ENCODE results near the gene U2AF1L4. TPM values are rescaled to one million over a fixed set of nuclear protein-coding genes. Genes with fewer than 3 reads are reported as not detected.

U2AF1L4 gene
- polyA plus RNA-seq, 3 donors, result 6.2 to 140 (median 8.7) TPM

DNA sequence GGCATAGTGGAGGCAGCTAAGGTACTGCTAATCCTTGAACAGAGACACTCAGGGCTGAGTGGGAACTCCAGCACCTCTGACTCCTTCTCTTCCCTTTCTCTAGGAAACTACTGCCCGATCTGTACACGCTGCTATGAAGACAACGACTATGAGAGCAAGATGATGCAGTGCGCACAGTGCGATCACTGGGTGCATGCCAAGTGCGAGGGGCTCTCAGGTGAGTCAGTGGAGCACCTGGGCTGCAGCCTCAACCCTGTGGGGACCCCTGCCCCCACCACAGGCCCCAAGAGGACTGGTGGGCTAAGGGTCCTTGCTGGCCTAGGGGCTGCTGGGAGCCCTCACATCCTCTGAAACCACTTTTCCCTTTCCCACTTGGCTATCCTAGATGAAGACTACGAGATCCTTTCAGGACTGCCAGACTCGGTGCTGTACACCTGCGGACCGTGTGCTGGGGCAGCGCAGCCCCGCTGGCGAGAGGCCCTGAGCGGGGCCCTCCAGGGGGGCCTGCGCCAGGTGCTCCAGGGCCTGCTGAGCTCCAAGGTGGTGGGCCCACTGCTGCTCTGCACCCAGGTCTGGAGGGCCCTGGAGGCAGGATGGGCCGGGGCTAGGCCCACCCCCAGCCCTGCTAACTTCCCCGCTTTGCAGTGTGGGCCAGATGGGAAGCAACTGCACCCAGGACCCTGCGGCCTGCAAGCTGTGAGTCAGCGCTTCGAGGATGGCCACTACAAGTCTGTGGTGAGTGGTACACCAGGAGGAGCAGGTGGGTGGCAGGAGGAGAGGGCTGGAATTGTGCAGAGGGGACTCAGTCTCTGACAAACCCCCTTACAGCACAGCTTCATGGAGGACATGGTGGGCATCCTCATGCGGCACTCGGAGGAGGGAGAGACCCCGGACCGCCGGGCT lies 17.9 kb downstream of the U2AF1L4 start:
- Histone ChIP-seq H3K4me3 (replicated peaks in 1 of 3; ENCODE audit: low read depth in 2 of 3, low read length in 3 of 3) (no peak overlapping the region), H3K36me3 (replicated peaks in 1 of 2; ENCODE audit: control insufficient read depth in 1 of 2, insufficient read depth in 2 of 2, low read length in 2 of 2) (peaks cover 99 to 100% of the 10 kb centered on the region in 2 donors), H3K27ac (ENCODE audit: low read depth in 1 of 2, low read length in 2 of 2) (no peak overlapping the region), H3K4me2 (replicated peaks; ENCODE audit: extremely low read depth, low read length, poor library complexity, severe bottlenecking) (no peak overlapping the region), H4K20me1 (ENCODE audit: insufficient read depth, low read length) (peaks cover 59% of the 10 kb centered on the region), H3K79me2 (ENCODE audit: insufficient read depth, low read length) (no peaks in the 10 kb centered on the region), H3K27me3 (ENCODE audit: control insufficient read depth in 2 of 2, insufficient read depth in 2 of 2, low read length in 2 of 2) (no peaks in the 10 kb centered on the region), H2AFZ (ENCODE audit: insufficient read depth, low read depth, low read length, poor library complexity, severe bottlenecking) (no peak overlapping the region), H3K9me3 (replicated peaks in 1 of 2; ENCODE audit: control insufficient read depth in 1 of 2, insufficient read depth in 1 of 2, low read length in 2 of 2) (no peaks in the 10 kb centered on the region), H3K4me1 (ENCODE audit: control insufficient read depth in 1 of 2, insufficient read depth in 2 of 2, low read length in 2 of 2) (no peaks in the 10 kb centered on the region), H3K9ac (ENCODE audit: insufficient read depth, low read length, poor library complexity, severe bottlenecking) (no peak overlapping the region)
- no peak overlapping the region for H3K4me3 Mint-ChIP-seq
- no peaks in the 10 kb centered on the region for H3K4me1 Mint-ChIP-seq
- 96% methylated on average over 14 of the region's 25 CpGs for WGBS (ENCODE audit: insufficient coverage)
- H3K27ac Mint-ChIP-seq, result no peak overlapping the region
- peaks cover 90 to 99% of the 10 kb centered on the region in 2 donors for H3K36me3 Mint-ChIP-seq
- peaks cover 0 to 3% (median 2%) of the 10 kb centered on the region in 3 donors for H3K27me3 Mint-ChIP-seq (ENCODE audit: low read depth in 3 of 3)
- H3K9me3 Mint-ChIP-seq, result no peaks in the 10 kb centered on the region
- no peak for DNase-seq
- intact Hi-C loops (cut with micrococcal nuclease), result no loop called here
- TF ChIP-seq, protein P1, sequence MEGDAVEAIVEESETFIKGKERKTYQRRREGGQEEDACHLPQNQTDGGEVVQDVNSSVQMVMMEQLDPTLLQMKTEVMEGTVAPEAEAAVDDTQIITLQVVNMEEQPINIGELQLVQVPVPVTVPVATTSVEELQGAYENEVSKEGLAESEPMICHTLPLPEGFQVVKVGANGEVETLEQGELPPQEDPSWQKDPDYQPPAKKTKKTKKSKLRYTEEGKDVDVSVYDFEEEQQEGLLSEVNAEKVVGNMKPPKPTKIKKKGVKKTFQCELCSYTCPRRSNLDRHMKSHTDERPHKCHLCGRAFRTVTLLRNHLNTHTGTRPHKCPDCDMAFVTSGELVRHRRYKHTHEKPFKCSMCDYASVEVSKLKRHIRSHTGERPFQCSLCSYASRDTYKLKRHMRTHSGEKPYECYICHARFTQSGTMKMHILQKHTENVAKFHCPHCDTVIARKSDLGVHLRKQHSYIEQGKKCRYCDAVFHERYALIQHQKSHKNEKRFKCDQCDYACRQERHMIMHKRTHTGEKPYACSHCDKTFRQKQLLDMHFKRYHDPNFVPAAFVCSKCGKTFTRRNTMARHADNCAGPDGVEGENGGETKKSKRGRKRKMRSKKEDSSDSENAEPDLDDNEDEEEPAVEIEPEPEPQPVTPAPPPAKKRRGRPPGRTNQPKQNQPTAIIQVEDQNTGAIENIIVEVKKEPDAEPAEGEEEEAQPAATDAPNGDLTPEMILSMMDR (IDR thresholded peaks at IDR 0.05), result no peak

DNA sequence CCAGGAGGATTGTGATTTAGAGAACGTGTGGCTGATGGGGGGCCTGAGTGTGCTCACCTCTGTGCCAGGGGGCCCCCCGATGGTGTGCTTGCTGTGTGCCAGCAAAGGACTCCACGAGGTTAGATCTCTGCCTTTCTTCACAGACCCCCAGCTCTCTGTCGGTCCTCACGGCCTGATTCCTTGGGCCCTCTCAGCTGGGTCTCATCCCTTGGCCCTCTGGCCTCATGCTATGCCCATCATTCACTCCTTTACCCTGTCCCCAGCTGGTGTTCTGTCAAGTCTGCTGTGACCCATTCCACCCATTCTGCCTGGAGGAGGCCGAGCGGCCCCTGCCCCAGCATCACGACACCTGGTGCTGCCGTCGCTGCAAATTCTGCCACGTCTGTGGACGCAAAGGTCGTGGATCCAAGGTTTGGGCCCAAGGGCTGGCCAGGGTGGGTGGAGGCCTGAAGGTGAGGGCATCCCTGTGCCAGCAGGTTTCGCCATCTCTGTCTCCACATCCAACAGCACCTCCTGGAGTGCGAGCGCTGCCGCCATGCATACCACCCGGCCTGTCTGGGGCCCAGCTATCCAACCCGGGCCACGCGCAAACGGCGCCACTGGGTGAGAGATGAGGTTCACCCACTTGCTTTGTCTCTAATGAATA lies 19.9 kb downstream of the U2AF1L4 start:
- intact Hi-C loops (cut with micrococcal nuclease), result no loop called here
- Histone ChIP-seq H3K27ac (ENCODE audit: low read depth in 1 of 2, low read length in 2 of 2) (no peak overlapping the region), H2AFZ (ENCODE audit: insufficient read depth, low read depth, low read length, poor library complexity, severe bottlenecking) (no peak overlapping the region), H3K9me3 (replicated peaks in 1 of 2; ENCODE audit: control insufficient read depth in 1 of 2, insufficient read depth in 1 of 2, low read length in 2 of 2) (no peaks in the 10 kb centered on the region), H3K4me1 (ENCODE audit: control insufficient read depth in 1 of 2, insufficient read depth in 2 of 2, low read length in 2 of 2) (no peaks in the 10 kb centered on the region), H3K36me3 (replicated peaks in 1 of 2; ENCODE audit: control insufficient read depth in 1 of 2, insufficient read depth in 2 of 2, low read length in 2 of 2) (peaks cover 95 to 99% of the 10 kb centered on the region in 2 donors), H3K9ac (ENCODE audit: insufficient read depth, low read length, poor library complexity, severe bottlenecking) (no peak overlapping the region), H3K4me3 (replicated peaks in 1 of 3; ENCODE audit: low read depth in 2 of 3, low read length in 3 of 3) (no peak overlapping the region), H3K4me2 (replicated peaks; ENCODE audit: extremely low read depth, low read length, poor library complexity, severe bottlenecking) (no peak overlapping the region), H4K20me1 (ENCODE audit: insufficient read depth, low read length) (peaks cover 49% of the 10 kb centered on the region), H3K79me2 (ENCODE audit: insufficient read depth, low read length) (peaks cover 10% of the 10 kb centered on the region), H3K27me3 (ENCODE audit: control insufficient read depth in 2 of 2, insufficient read depth in 2 of 2, low read length in 2 of 2) (no peaks in the 10 kb centered on the region)
- 100% methylated on average over 5 of the region's 23 CpGs for WGBS (ENCODE audit: insufficient coverage)
- Mint-ChIP-seq H3K36me3 (peaks cover 87 to 98% of the 10 kb centered on the region in 2 donors), H3K27ac (peak overlapping the region in 3 of 7 donors; percentile 30 to 66 (median 64)), H3K4me3 (no peak overlapping the region), H3K4me1 (no peaks in the 10 kb centered on the region), H3K9me3 (no peaks in the 10 kb centered on the region), H3K27me3 (ENCODE audit: low read depth in 3 of 3) (peaks cover 0 to 2% (median 2%) of the 10 kb centered on the region in 3 donors)
- no peak for DNase-seq
- TF ChIP-seq, protein P1 (IDR thresholded peaks at IDR 0.05), result no peak

Data from CD14-positive monocyte (primary cell).